Fibroblast of peridontal ligament (primary cell): Measurements from ENCODE around the gene NUP88.
A peak's percentile ranks its signal among the peaks of the same experiment; 100 is the strongest.

Experiments
- DNase-seq: peaks from one replicate; pipeline ENCODE4 v3.0.0-alpha.2; 2010; ENCODE audit errors: extremely low read depth

NUP88 gene

GRCh38 chr17:5355421-5356129, 63.9 kb downstream of the NUP88 start:
- peak; percentile 83 for DNase-seq

GRCh38 chr17:5354886-5355415, 64.5 kb downstream of the NUP88 start:
- DNase-seq: peak; percentile 37

- DNase-seq: no peak
Observed at GRCh38 chr17:5354310-5354709, 65.2 kb downstream of the NUP88 start.

- no peak for DNase-seq
Observed at GRCh38 chr17:5352681-5353289, 66.7 kb downstream of the NUP88 start.

GRCh38 chr17:5344914-5345313, 74.5 kb downstream of the NUP88 start:
- no peak for DNase-seq
